OCI-LY3 (cell line): ENCODE data around the gene BMPER.

Source experiments
- H2AFZ ChIP-seq: fragments of 200-600, 300-600 bp; shearing (Covaris generic); 2 replicates; pipeline ENCODE4 v1.6.0; 2014; ENCODE audit warnings: antibody characterized with exemption, low read depth, low read length
- H3K27ac ChIP-seq: fragments of 200-600, 300-600 bp; sonication (generic); 2 replicates; pipeline ENCODE4 v1.5.1; 2014; ENCODE audit warnings: mild to moderate bottlenecking, low read length, moderate library complexity, mixed read lengths
- H3K27me3 ChIP-seq: fragments of 200-600, 300-600 bp; sonication (generic); 2 replicates; pipeline ENCODE4 v1.6.1; 2014; ENCODE audit warnings: low read depth, low read length, mixed read lengths
- H3K36me3 ChIP-seq: fragments of 200-600, 300-600 bp; sonication (generic); replicated peaks from 2 replicates; pipeline ENCODE3; 2014; ENCODE audit warnings: low read depth, low read length, mixed read lengths
- H3K4me1 ChIP-seq: fragments of 300-600, 200-600 bp; sonication (generic); 2 replicates; pipeline ENCODE4 v1.6.1; 2014; ENCODE audit warnings: low read length, mixed read lengths
- H3K4me2 ChIP-seq: fragments of 200-600, 300-600 bp; sonication (generic); 2 replicates; pipeline ENCODE4 v1.6.1; 2014; ENCODE audit warnings: low read length, mixed read lengths
- H3K4me3 ChIP-seq: fragments of 300-600, 200-600 bp; sonication (generic); 2 replicates; pipeline ENCODE4 v1.5.1; 2014; ENCODE audit warnings: antibody characterized with exemption, mild to moderate bottlenecking, low read length, moderate library complexity
- H3K79me2 ChIP-seq: fragments of 300-600, 200-600 bp; shearing (Covaris generic); 2 replicates; pipeline ENCODE4 v1.6.1; 2014; ENCODE audit warnings: mild to moderate bottlenecking, low read length, mixed read lengths
- H3K9ac ChIP-seq: fragments of 300-600, 200-600 bp; shearing (Covaris generic); 2 replicates; pipeline ENCODE4 v1.6.0; 2014; ENCODE audit warnings: mild to moderate bottlenecking, low read length, moderate library complexity
- H3K9me3 ChIP-seq: fragments of 200-600, 300-600 bp; shearing (Covaris generic); 2 replicates; pipeline ENCODE4 v1.6.1; 2014; ENCODE audit warnings: low read length, mixed read lengths; ENCODE audit not compliant: insufficient read depth
- H4K20me1 ChIP-seq: fragments of 200-600, 300-600 bp; sonication (generic); 2 replicates; pipeline ENCODE4 v1.6.1; 2016; ENCODE audit warnings: low read length, mixed read lengths; ENCODE audit not compliant: insufficient read depth
- EZH2phosphoT487 ChIP-seq: fragments of 200-600 bp; shearing (Covaris generic); IDR thresholded peaks from 2 replicates; pipeline ENCODE4 v1.6.1; 2018; ENCODE audit warnings: antibody characterized with exemption, mixed run types, low read depth
- TF ChIP-seq, protein P1 (sequence below): fragments of 200-600, 300-600 bp; sonication (generic); IDR thresholded peaks from 2 replicates; pipeline ENCODE4 v1.5.1; 2014; ENCODE audit warnings: antibody characterized with exemption, low read length, low read depth

BMPER gene

GRCh38 chr7:33881316-33881715 lies 24.0 kb upstream of the BMPER start:
- Histone ChIP-seq H2AFZ (no peak overlapping the region), H3K4me3 (no peak overlapping the region), H3K27ac (no peak overlapping the region), H4K20me1 (no peaks in the 10 kb centered on the region), H3K79me2 (no peaks in the 10 kb centered on the region), H3K27me3 (no peaks in the 10 kb centered on the region), H3K4me1 (no peaks in the 10 kb centered on the region), H3K36me3 (no peaks in the 10 kb centered on the region), H3K9ac (no peak overlapping the region), H3K4me2 (no peak overlapping the region), H3K9me3 (no peaks in the 10 kb centered on the region)
- no peak for TF ChIP-seq EZH2phosphoT487
- TF ChIP-seq, protein P1, sequence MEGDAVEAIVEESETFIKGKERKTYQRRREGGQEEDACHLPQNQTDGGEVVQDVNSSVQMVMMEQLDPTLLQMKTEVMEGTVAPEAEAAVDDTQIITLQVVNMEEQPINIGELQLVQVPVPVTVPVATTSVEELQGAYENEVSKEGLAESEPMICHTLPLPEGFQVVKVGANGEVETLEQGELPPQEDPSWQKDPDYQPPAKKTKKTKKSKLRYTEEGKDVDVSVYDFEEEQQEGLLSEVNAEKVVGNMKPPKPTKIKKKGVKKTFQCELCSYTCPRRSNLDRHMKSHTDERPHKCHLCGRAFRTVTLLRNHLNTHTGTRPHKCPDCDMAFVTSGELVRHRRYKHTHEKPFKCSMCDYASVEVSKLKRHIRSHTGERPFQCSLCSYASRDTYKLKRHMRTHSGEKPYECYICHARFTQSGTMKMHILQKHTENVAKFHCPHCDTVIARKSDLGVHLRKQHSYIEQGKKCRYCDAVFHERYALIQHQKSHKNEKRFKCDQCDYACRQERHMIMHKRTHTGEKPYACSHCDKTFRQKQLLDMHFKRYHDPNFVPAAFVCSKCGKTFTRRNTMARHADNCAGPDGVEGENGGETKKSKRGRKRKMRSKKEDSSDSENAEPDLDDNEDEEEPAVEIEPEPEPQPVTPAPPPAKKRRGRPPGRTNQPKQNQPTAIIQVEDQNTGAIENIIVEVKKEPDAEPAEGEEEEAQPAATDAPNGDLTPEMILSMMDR: no peak

- no peak overlapping the region for H3K4me3 ChIP-seq
- H3K4me1 ChIP-seq: no peaks in the 10 kb centered on the region
- H2AFZ ChIP-seq: no peak overlapping the region
- H3K9me3 ChIP-seq: no peaks in the 10 kb centered on the region
- no peak overlapping the region for H3K4me2 ChIP-seq
- H3K79me2 ChIP-seq: no peaks in the 10 kb centered on the region
- no peaks in the 10 kb centered on the region for H4K20me1 ChIP-seq
- H3K36me3 ChIP-seq: no peaks in the 10 kb centered on the region
- TF ChIP-seq, protein P1: no peak
- no peak for TF ChIP-seq EZH2phosphoT487
- H3K27me3 ChIP-seq: no peaks in the 10 kb centered on the region
- H3K9ac ChIP-seq: no peak overlapping the region
- no peak overlapping the region for H3K27ac ChIP-seq
Measured at GRCh38 chr7:33882040-33882837, 23.1 kb upstream of the BMPER start.

DNA sequence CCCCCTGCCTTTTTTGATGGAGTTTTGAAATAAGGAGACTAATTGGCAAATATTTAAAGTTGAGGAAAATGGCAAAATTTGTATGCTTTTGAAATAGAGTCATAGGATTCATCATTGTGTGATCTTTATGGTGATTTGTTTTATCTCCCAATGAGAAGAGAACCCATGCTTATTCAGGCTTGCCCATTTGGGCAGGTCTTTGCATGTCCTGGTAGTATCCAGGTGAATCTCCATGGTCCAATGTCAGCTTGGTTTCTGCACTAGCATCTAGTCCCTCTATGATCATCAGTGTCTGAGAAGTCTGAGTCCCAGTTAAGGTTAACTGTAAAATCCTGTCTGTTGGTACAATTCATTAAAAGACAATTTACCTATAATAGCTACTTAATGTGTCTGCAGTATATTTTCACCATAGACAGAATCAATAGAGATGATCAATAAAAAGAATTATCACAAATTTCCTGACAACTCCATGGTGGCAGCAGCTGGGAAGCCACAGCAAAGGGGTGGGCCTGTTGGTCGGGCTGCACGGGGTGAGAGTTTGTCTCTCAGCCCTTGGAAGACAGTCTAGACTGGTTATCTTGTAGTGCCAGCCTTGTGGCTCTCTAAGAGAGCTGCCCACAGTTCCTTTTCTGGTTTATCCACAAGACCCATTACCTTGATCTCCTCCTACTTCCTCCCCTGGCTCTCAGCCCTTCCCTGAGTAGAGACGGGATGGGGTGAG lies 22.2 kb upstream of the BMPER start:
- Histone ChIP-seq H4K20me1 (no peaks in the 10 kb centered on the region), H3K27ac (no peak overlapping the region), H3K4me2 (no peak overlapping the region), H3K9me3 (no peaks in the 10 kb centered on the region), H3K79me2 (no peaks in the 10 kb centered on the region), H3K36me3 (no peaks in the 10 kb centered on the region), H3K9ac (no peak overlapping the region), H2AFZ (no peak overlapping the region), H3K27me3 (no peaks in the 10 kb centered on the region), H3K4me3 (no peak overlapping the region), H3K4me1 (no peaks in the 10 kb centered on the region)
- TF ChIP-seq, protein P1: no peak
- TF ChIP-seq EZH2phosphoT487: no peak

GRCh38 chr7:33883671-33883965 lies 21.7 kb upstream of the BMPER start:
- Histone ChIP-seq H3K27ac (no peak overlapping the region), H3K9ac (no peak overlapping the region), H3K27me3 (no peaks in the 10 kb centered on the region), H2AFZ (no peak overlapping the region), H3K4me1 (no peaks in the 10 kb centered on the region), H3K4me3 (no peak overlapping the region), H3K9me3 (no peaks in the 10 kb centered on the region), H4K20me1 (no peaks in the 10 kb centered on the region), H3K79me2 (no peaks in the 10 kb centered on the region), H3K36me3 (no peaks in the 10 kb centered on the region), H3K4me2 (no peak overlapping the region)
- TF ChIP-seq, protein P1: no peak
- no peak for TF ChIP-seq EZH2phosphoT487
